ENCODE data around the gene PDCD4. TPM values are rescaled to one million over a fixed set of nuclear protein-coding genes. Genes with fewer than 3 reads are reported as not detected.

Gene PDCD4
- 142 to 157 TPM (median 145 TPM) in 3 replicates for total RNA-seq

GRCh38 chr10:110871298-110872084 lies at the start of gene PDCD4:
Gene PDCD4 (plus strand): TSS chr10:110871928. CDS start chr10:110876028, 4,100 bp downstream.
- H3K4me1 Mint-ChIP-seq: peaks cover 36% of the 10 kb centered on the region
- H3K27ac Mint-ChIP-seq: peak within 1 kb of the TSS; percentile 98
- H3K27me3 Mint-ChIP-seq (ENCODE audit: low read depth): no peaks in the 10 kb centered on the region
- H3K4me3 Mint-ChIP-seq: peak within 1 kb of the TSS; percentile 96
- TF ChIP-seq CTCF (IDR thresholded peaks at IDR 0.05; ENCODE audit: unreplicated experiment): no peak
- no peaks in the 10 kb centered on the region for H3K36me3 Mint-ChIP-seq
- DNase-seq (ENCODE audit: low spot score in 2 of 2, unreplicated experiment in 2 of 2): peak; percentile 99 to 100
- H3K9me3 Mint-ChIP-seq: no peaks in the 10 kb centered on the region

DNA sequence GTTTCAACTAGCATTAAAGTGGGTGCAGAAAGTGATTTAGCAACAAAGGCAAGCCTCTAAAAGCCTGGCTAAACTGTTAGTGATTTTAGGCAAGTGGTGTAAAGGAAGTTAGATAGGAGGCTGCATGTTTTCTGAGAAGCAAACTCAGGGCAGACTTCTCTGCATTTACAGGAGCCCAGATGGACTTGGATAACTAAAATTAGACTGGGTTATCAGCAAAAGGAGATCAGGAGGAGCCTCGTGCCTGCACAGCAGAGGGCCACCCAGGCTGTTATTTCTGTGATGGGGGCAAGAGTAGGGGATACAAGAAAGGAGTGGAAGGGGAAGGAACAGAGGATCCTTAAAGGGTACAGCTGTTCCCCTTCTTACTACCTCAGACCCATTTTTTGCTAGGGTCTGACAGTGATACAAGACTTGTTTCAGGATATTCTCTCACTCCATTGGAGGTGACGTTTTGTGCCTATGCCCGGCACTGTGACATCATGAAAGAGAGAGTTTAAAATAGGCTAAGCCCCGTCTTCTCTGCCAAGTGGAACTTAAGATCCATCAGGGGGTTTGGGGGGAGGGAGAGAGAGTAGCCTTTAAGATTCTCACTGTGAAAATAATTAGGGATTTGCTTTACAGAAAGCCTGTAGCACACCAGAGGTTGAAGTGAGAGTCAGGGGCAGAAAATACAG lies 49.6 kb upstream of the PDCD4 start:
- Mint-ChIP-seq H3K4me1 (peaks cover 56% of the 10 kb centered on the region), H3K9me3 (no peaks in the 10 kb centered on the region), H3K4me3 (no peak overlapping the region), H3K27me3 (ENCODE audit: low read depth) (no peaks in the 10 kb centered on the region), H3K27ac (peak overlapping the region; percentile 93), H3K36me3 (peaks cover 1% of the 10 kb centered on the region)
- DNase-seq (ENCODE audit: low spot score in 2 of 2, unreplicated experiment in 2 of 2): no peak
- no peak for TF ChIP-seq CTCF (IDR thresholded peaks at IDR 0.05; ENCODE audit: unreplicated experiment)

DNA sequence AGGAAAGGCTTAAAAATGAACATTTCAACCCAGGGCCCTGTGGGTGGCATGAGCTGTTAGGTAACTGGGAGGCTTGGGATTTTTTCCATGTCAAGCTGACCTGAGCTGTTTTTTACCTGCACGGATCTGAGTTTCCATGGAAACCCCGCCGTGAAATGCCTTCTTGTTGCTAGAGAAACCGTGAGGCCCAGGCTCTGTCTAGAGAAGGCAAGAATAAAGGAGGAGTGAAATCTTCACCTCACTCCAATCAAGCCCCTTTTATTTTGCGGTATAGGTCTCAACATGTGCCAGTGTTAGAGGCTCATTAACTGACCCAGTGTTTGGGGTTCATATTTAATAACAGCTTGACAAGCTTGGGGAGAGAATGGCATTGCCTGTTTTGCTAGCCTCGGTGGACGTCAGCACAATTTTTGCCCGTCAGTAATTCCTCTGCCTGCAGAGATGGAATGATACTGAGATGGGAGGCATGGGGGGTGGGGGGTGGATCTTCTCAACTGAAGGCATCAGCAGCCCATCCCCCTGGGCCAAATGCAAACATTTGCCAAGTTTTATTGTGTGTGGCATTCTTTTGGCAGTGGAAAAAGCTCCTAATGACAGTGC lies 48.9 kb upstream of the PDCD4 start:
- H3K27ac Mint-ChIP-seq: peak overlapping the region; percentile 93

DNA sequence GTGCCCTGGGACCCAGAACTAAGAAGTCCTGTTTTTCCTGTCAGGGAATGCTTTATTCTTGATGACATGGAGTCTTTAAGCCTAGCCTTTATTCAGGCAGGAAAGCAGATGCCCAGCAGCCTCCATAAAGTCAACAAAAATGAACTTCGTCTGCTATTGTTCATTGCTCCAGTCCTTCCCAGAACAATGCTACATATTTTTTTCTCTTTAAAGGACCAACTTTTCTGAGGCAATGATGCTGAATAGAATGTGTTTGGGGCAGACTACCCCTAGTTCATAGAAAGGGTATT lies 47.6 kb upstream of the PDCD4 start:
- Mint-ChIP-seq H3K36me3 (no peaks in the 10 kb centered on the region), H3K9me3 (no peaks in the 10 kb centered on the region), H3K27ac (peak overlapping the region; percentile 71), H3K4me1 (peaks cover 46% of the 10 kb centered on the region), H3K4me3 (no peak overlapping the region), H3K27me3 (ENCODE audit: low read depth) (no peaks in the 10 kb centered on the region)
- TF ChIP-seq CTCF (IDR thresholded peaks at IDR 0.05; ENCODE audit: unreplicated experiment): no peak
- no peak for DNase-seq (ENCODE audit: low spot score in 2 of 2, unreplicated experiment in 2 of 2)

More for the DNA sequence above, 48.9 kb upstream of the PDCD4 start:
- H3K9me3 Mint-ChIP-seq: no peaks in the 10 kb centered on the region
- no peaks in the 10 kb centered on the region for H3K27me3 Mint-ChIP-seq (ENCODE audit: low read depth)
- no peak for TF ChIP-seq CTCF (IDR thresholded peaks at IDR 0.05; ENCODE audit: unreplicated experiment)
- DNase-seq (ENCODE audit: low spot score in 2 of 2, unreplicated experiment in 2 of 2): peak in 1 of 2 experiments; percentile 56
- peaks cover 56% of the 10 kb centered on the region for H3K4me1 Mint-ChIP-seq
- H3K36me3 Mint-ChIP-seq: no peaks in the 10 kb centered on the region
- H3K4me3 Mint-ChIP-seq: no peak overlapping the region

- Mint-ChIP-seq H3K9me3 (no peaks in the 10 kb centered on the region), H3K36me3 (no peaks in the 10 kb centered on the region), H3K4me1 (peaks cover 46% of the 10 kb centered on the region), H3K4me3 (no peak overlapping the region), H3K27ac (peak overlapping the region; percentile 71), H3K27me3 (ENCODE audit: low read depth) (no peaks in the 10 kb centered on the region)
- DNase-seq (ENCODE audit: low spot score in 2 of 2, unreplicated experiment in 2 of 2): no peak
- TF ChIP-seq CTCF (IDR thresholded peaks at IDR 0.05; ENCODE audit: unreplicated experiment): no peak
Measured at GRCh38 chr10:110824660-110825059, 47.1 kb upstream of the PDCD4 start.

Measured in mesothelial cell of epicardium (in vitro differentiated cells).